ENCODE data around the gene KXD1.
A peak's percentile ranks its signal among the peaks of the same experiment; 100 is the strongest.

GRCh38 chr19:18576383-18576782 lies 18.7 kb downstream of the KXD1 start:
- TF ChIP-seq POLR2A (IDR thresholded peaks at IDR 0.05; ENCODE audit: low read length) = peak; percentile 1
- no peak for TF ChIP-seq GATA1 (IDR thresholded peaks at IDR 0.05; ENCODE audit: low read depth, low read length)
